GM21381 (cell line): ENCODE results near the gene PGK2.

Experiments
- ATAC-seq: cut with Tn5 transposase; IDR thresholded peaks from one replicate; pipeline ENCODE4 v1.9.1; 2021; ENCODE audit warnings: mild to moderate bottlenecking, moderate library complexity; ENCODE audit not compliant: unreplicated experiment

Gene PGK2

DNA sequence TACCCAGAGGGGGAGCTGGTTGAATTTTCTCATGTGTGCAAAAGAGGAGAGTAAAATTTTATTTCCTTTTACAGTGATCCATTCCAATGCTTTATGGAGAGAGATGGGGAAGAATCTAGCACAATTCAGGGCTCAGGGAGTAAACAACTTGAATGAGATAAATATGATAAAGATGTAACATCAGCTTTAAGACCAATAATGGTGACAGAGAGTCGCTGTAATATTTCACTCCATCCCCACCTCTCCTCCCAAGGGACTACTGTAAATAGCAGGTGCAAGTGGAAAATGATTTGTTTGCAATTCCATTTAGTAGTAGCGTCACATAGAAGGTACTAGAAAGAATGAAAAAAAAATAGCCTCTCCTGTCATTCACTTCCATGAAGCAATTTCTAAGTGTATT lies 47.7 kb downstream of the PGK2 start:
- no peak for ATAC-seq

DNA sequence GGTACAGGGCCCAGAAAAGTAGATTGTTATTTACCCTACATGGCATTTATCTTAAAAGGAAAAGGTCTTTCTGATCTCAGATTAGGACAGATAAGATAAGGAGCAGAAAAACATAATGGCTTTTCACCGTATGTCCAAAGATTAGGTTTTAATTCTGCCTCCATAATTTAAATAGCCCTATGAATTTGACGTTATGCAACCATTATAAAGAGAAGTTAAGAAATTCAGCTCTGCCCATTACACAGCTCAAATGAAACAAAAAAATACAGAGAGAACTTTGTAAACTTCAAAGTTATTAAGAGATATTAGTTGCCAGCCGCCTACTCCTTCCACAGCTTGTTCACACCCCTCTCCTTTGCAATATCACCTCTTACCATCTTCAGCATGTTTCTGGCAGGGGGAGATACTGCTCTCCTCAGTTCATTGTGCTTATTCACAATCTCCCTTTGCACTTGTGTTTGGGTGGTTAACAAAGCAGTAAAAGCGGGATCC lies 51.0 kb downstream of the PGK2 start:
- ATAC-seq: no peak
